HepG2 (cell line): ENCODE measurements around the gene BARHL2. TPM values are rescaled to one million over a fixed set of nuclear protein-coding genes. Genes with fewer than 3 reads are reported as not detected.

Experiments used
- CAMTA2 ChIP-seq: sonication (generic); formaldehyde crosslinking; IDR thresholded peaks from 2 replicates; pipeline ENCODE4 v1.4.0; 2020; ENCODE audit warnings: mild to moderate bottlenecking, missing genetic modification reagents, borderline replicate concordance
- FOXK1 ChIP-seq: sonication (generic); formaldehyde crosslinking; IDR thresholded peaks from 2 replicates; pipeline ENCODE4 v1.4.0; 2020; ENCODE audit warnings: low read depth, missing genetic modification reagents, borderline replicate concordance
- FOXO1 ChIP-seq: sonication (generic); formaldehyde crosslinking; IDR thresholded peaks from 2 replicates; pipeline ENCODE4 v1.4.0; 2020; ENCODE audit warnings: missing genetic modification reagents
- KDM2A ChIP-seq: sonication (generic); formaldehyde crosslinking; IDR thresholded peaks from 2 replicates; pipeline ENCODE4 v1.4.0; 2020; ENCODE audit warnings: low read depth, missing genetic modification reagents, borderline replicate concordance
- NKX3-1 ChIP-seq: sonication (generic); formaldehyde crosslinking; IDR thresholded peaks from 2 replicates; pipeline ENCODE4 v1.5.0; 2020; ENCODE audit warnings: missing genetic modification reagents
- ZBTB20 ChIP-seq: sonication (generic); formaldehyde crosslinking; IDR thresholded peaks from 2 replicates; pipeline ENCODE4 v1.8.1; 2023; ENCODE audit warnings: missing genetic modification reagents, low read depth, mild to moderate bottlenecking, borderline replicate concordance
- ZFY ChIP-seq: sonication (generic); formaldehyde crosslinking; IDR thresholded peaks from 2 replicates; pipeline ENCODE4 v1.4.0; 2020; ENCODE audit warnings: missing genetic modification reagents
- ZKSCAN8 ChIP-seq: IDR thresholded peaks from 2 replicates; pipeline ENCODE4 v1.6.1; 2016; ENCODE audit warnings: borderline replicate concordance, missing genetic modification reagents, missing compliant biosample characterization
- ZMAT3 ChIP-seq: sonication (generic); formaldehyde crosslinking; conservative IDR thresholded peaks from 2 replicates; pipeline ENCODE4 v1.7.0; 2021; ENCODE audit warnings: missing genetic modification reagents
- ZNF160 ChIP-seq: sonication (generic); formaldehyde crosslinking; IDR thresholded peaks from 2 replicates; pipeline ENCODE4 v1.8.0; 2022; ENCODE audit warnings: mild to moderate bottlenecking, inconsistent platforms, missing genetic modification reagents
- ZNF205 ChIP-seq: IDR thresholded peaks from 2 replicates; pipeline ENCODE4 v1.6.1; 2018; ENCODE audit warnings: missing biosample characterization, missing genetic modification reagents
- ZNF546 ChIP-seq: sonication (generic); formaldehyde crosslinking; conservative IDR thresholded peaks from 2 replicates; pipeline ENCODE4 v1.8.1; 2023; ENCODE audit warnings: mild to moderate bottlenecking, missing genetic modification reagents
- ZNF841 ChIP-seq: sonication (generic); formaldehyde crosslinking; IDR thresholded peaks from 2 replicates; pipeline ENCODE4 v1.8.1; 2023; ENCODE audit warnings: missing genetic modification reagents, borderline replicate concordance
- ZNF891 ChIP-seq: sonication (generic); formaldehyde crosslinking; IDR thresholded peaks from 2 replicates; pipeline ENCODE4 v1.5.0; 2020; ENCODE audit warnings: mild to moderate bottlenecking, missing genetic modification reagents
- polyA plus RNA-seq, 8 experiments: library from polyadenylated mRNA; depleted of rRNA in 3 of 8; stranded (reverse) in 7 of 8; unstranded in 1 of 8; fragments of >200 nt; fragmentation: Illumina TruSeq in 4 of 8; extraction: Trizol in 4 of 8; gene quantifications; 2 replicates each; pipeline versions ENCODE4 v1.2.1 to v1.2.3, GENCODE V29; 2011 to 2016; ENCODE audit warnings: low read depth in 4 of 8, missing spikeins in 1 of 8, mixed read lengths in 1 of 8; ENCODE audit not compliant: insufficient read depth in 1 of 8
- total RNA-seq, 5 experiments: library from RNA; depleted of rRNA; stranded (reverse); fragments of >200 nt; fragmentation: Illumina TruSeq; extraction: Trizol; gene quantifications; 2 replicates each; pipeline ENCODE4 v1.2.3, GENCODE V29; 2016; ENCODE audit warnings: low read depth in 1 of 5
- TF ChIP-seq, protein P1 (sequence below): sonication (generic); formaldehyde crosslinking; IDR thresholded peaks from 2 replicates; pipeline ENCODE4 v1.5.0; 2020; ENCODE audit warnings: mild to moderate bottlenecking, missing genetic modification reagents
- TF ChIP-seq, protein P2 (sequence below): sonication (generic); formaldehyde crosslinking; conservative IDR thresholded peaks from 2 replicates; pipeline ENCODE4 v1.4.0; 2020; ENCODE audit warnings: missing genetic modification reagents
- TF ChIP-seq, protein P3 (sequence below): IDR thresholded peaks from 2 replicates; pipeline ENCODE4 v1.6.1; 2016; ENCODE audit warnings: low read depth, borderline replicate concordance
- TF ChIP-seq, protein P4 (sequence below): sonication (generic); formaldehyde crosslinking; IDR thresholded peaks from 2 replicates; pipeline ENCODE4 v1.4.0; 2020; ENCODE audit warnings: missing genetic modification reagents, borderline replicate concordance
- TF ChIP-seq, protein P5 (sequence below): sonication (generic); formaldehyde crosslinking; IDR thresholded peaks from 2 replicates; pipeline ENCODE4 v1.8.1; 2023; ENCODE audit warnings: mild to moderate bottlenecking, moderate library complexity, missing genetic modification reagents

The BARHL2 gene
- total and polyA plus RNA-seq, 2 of the 13 experiments (the other 11 are each of a cell fraction or from before 2014, with no cell fraction given), result not detected

DNA sequence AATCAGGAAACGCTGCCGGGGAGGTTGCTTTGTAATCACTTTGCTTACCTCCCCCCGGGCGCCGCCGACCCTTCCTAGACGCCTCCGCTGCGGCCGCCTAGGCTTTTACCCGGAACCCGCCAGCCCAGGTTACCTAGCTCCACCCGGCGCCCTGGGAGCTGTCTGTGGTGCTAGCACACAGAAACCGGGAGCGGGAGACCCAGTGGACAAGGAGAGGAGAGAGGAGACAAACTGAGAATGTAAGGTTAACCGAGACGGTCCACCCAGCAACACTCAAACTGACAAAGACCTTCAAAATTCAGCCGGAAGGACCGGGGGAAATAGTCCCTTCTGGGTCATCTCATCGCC lies 9.8 kb downstream of the BARHL2 start (continued):
- TF ChIP-seq ZNF841 (CRISPR knock-in tag) (no peak), ZNF546 (no peak), ZKSCAN8 (CRISPR knock-in tag) (no peak), FOXO1 (no peak), ZFY (CRISPR knock-in tag) (no peak), ZMAT3 (CRISPR knock-in tag) (0 out of 2 replicates have a peak, but pooled peaks have one; percentile 44), ZNF160 (peak; percentile 30; the same call in 1 of the 2 replicates), ZBTB20 (peak; percentile 30; the same call in 1 of the 2 replicates), FOXK1 (CRISPR knock-in tag) (peak; percentile 29; the same call in 1 of the 2 replicates), ZNF205 (CRISPR knock-in tag) (0 out of 2 replicates have a peak, but pooled peaks have one; percentile 28), NKX3-1 (CRISPR knock-in tag) (peak; percentile 82; the same call in 1 of the 2 replicates), KDM2A (CRISPR knock-in tag) (0 out of 2 replicates have a peak, but pooled peaks have one; percentile 47), CAMTA2 (no peak), ZNF891 (CRISPR knock-in tag) (peak; percentile 47; the same call in 1 of the 2 replicates)
- TF ChIP-seq, protein P1, sequence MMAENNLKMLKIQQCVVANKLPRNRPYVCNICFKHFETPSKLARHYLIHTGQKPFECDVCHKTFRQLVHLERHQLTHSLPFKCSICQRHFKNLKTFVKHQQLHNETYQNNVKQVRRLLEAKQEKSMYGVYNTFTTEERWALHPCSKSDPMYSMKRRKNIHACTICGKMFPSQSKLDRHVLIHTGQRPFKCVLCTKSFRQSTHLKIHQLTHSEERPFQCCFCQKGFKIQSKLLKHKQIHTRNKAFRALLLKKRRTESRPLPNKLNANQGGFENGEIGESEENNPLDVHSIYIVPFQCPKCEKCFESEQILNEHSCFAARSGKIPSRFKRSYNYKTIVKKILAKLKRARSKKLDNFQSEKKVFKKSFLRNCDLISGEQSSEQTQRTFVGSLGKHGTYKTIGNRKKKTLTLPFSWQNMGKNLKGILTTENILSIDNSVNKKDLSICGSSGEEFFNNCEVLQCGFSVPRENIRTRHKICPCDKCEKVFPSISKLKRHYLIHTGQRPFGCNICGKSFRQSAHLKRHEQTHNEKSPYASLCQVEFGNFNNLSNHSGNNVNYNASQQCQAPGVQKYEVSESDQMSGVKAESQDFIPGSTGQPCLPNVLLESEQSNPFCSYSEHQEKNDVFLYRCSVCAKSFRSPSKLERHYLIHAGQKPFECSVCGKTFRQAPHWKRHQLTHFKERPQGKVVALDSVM (CRISPR knock-in tag), result no peak
- TF ChIP-seq, protein P2, sequence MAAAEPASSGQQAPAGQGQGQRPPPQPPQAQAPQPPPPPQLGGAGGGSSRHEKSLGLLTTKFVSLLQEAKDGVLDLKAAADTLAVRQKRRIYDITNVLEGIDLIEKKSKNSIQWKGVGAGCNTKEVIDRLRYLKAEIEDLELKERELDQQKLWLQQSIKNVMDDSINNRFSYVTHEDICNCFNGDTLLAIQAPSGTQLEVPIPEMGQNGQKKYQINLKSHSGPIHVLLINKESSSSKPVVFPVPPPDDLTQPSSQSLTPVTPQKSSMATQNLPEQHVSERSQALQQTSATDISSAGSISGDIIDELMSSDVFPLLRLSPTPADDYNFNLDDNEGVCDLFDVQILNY (CRISPR knock-in tag), result 0 out of 2 replicates have a peak, but pooled peaks have one; percentile 36
- TF ChIP-seq, protein P3, sequence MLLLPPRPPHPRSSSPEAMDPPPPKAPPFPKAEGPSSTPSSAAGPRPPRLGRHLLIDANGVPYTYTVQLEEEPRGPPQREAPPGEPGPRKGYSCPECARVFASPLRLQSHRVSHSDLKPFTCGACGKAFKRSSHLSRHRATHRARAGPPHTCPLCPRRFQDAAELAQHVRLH, result no peak
- TF ChIP-seq, protein P4, sequence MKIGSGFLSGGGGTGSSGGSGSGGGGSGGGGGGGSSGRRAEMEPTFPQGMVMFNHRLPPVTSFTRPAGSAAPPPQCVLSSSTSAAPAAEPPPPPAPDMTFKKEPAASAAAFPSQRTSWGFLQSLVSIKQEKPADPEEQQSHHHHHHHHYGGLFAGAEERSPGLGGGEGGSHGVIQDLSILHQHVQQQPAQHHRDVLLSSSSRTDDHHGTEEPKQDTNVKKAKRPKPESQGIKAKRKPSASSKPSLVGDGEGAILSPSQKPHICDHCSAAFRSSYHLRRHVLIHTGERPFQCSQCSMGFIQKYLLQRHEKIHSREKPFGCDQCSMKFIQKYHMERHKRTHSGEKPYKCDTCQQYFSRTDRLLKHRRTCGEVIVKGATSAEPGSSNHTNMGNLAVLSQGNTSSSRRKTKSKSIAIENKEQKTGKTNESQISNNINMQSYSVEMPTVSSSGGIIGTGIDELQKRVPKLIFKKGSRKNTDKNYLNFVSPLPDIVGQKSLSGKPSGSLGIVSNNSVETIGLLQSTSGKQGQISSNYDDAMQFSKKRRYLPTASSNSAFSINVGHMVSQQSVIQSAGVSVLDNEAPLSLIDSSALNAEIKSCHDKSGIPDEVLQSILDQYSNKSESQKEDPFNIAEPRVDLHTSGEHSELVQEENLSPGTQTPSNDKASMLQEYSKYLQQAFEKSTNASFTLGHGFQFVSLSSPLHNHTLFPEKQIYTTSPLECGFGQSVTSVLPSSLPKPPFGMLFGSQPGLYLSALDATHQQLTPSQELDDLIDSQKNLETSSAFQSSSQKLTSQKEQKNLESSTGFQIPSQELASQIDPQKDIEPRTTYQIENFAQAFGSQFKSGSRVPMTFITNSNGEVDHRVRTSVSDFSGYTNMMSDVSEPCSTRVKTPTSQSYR, result 0 out of 2 replicates have a peak, but pooled peaks have one; percentile 19
- TF ChIP-seq, protein P5, sequence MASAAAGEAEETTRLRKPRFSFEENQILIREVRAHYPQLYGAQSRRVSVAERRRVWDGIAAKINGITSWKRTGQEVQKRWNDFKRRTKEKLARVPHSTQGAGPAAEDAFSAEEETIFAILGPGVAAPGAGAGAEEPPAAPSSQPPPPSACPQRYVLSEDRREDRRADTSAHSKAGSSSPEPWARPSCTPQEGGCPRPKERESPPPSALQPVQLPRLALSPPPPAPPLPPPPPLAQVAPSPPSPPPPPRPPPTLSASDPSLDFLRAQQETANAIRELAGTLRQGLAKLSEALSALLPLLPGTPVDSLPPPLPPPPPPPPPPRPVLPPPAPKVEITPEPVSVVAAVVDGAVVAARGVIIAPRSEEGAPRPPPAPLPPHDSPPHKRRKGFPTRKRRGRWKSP (CRISPR knock-in tag), result 0 out of 2 replicates have a peak, but pooled peaks have one; percentile 32
